Gastrocnemius medialis (tissue), 4 donors: ENCODE data around the gene TBC1D5.

Source experiments
- POLR2A ChIP-seq, 2 donors: fragments of 450-650 bp; IDR thresholded peaks; one replicate each; pipeline ENCODE4 v1.6.1; 2017; ENCODE audit warnings: antibody characterized with exemption in 2 of 2, mild to moderate bottlenecking in 2 of 2, moderate library complexity in 2 of 2
- TF ChIP-seq, protein P1 (sequence below), 5 experiments: fragments of 450-650 bp in 3 of 5; fragments of 200-600 bp in 2 of 5; sonication (generic) in 2 of 5; IDR thresholded peaks in 4 of 5; conservative IDR thresholded peaks in 1 of 5; 1 replicate in 4 of 5; 2 replicates in 1 of 5; pipeline ENCODE4 v1.5.1; 2016 to 2019; ENCODE audit warnings: antibody characterized with exemption in 5 of 5, mild to moderate bottlenecking in 3 of 5, moderate library complexity in 3 of 5

- TF ChIP-seq, protein P1, sequence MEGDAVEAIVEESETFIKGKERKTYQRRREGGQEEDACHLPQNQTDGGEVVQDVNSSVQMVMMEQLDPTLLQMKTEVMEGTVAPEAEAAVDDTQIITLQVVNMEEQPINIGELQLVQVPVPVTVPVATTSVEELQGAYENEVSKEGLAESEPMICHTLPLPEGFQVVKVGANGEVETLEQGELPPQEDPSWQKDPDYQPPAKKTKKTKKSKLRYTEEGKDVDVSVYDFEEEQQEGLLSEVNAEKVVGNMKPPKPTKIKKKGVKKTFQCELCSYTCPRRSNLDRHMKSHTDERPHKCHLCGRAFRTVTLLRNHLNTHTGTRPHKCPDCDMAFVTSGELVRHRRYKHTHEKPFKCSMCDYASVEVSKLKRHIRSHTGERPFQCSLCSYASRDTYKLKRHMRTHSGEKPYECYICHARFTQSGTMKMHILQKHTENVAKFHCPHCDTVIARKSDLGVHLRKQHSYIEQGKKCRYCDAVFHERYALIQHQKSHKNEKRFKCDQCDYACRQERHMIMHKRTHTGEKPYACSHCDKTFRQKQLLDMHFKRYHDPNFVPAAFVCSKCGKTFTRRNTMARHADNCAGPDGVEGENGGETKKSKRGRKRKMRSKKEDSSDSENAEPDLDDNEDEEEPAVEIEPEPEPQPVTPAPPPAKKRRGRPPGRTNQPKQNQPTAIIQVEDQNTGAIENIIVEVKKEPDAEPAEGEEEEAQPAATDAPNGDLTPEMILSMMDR (IDR thresholded peaks at IDR 0.05 in 4 of 5, conservative IDR thresholded peaks at IDR 0.05 in 1 of 5) = no peak
- no peak for TF ChIP-seq POLR2A (IDR thresholded peaks at IDR 0.05)
These were observed 161.5 kb downstream of the TBC1D5 start for GRCh38 chr3:17580901-17581300.
